WTC11 (cell line): Measurements from ENCODE around the gene MCM3AP. TPM values are rescaled to one million over a fixed set of nuclear protein-coding genes. Genes with fewer than 3 reads are reported as not detected.

ENCODE experiments used
- ATAC-seq: fragments of 200-7000 bp; cut with Tn5 transposase; 2 replicates; pipeline ENCODE4 v1.10.0; 2021; ENCODE audit warnings: mild to moderate bottlenecking, moderate library complexity
- CTCF ChIA-PET: fragments of 300-600 bp; sonication (Branson Sonifier 250); formaldehyde crosslinking; loops from one replicate; lab custom pipeline; 2021; ENCODE audit warnings: antibody characterized with exemption; lab: Charles Lee
- POLR2A ChIA-PET: fragments of 350-600 bp; sonication (Branson Sonifier 250); formaldehyde crosslinking; loops from one replicate; lab custom pipeline; 2021; ENCODE audit warnings: antibody characterized with exemption; lab: Charles Lee
- DNase-seq: peaks from one replicate; pipeline ENCODE4 v3.0.0; 2021; ENCODE audit warnings: low spot score
- H3K27ac Mint-ChIP-seq: 2 replicates; pipeline ENCODE4 v1.8.0; 2021; ENCODE audit warnings: mixed read lengths
- H3K27me3 Mint-ChIP-seq: 2 replicates; pipeline ENCODE4 v1.8.0; 2021; ENCODE audit warnings: low read depth, mild to moderate bottlenecking, moderate library complexity, mixed read lengths
- H3K36me3 Mint-ChIP-seq: 2 replicates; pipeline ENCODE4 v1.8.0; 2021; ENCODE audit warnings: mixed read lengths
- H3K4me1 Mint-ChIP-seq: 2 replicates; pipeline ENCODE4 v1.8.0; 2022; ENCODE audit warnings: mixed read lengths
- H3K4me3 Mint-ChIP-seq: 2 replicates; pipeline ENCODE4 v1.8.0; 2021; ENCODE audit warnings: mild to moderate bottlenecking, moderate library complexity, mixed read lengths
- H3K9me3 Mint-ChIP-seq: 2 replicates; pipeline ENCODE4 v1.8.0; 2021; ENCODE audit warnings: mixed read lengths
- ATF1 ChIP-seq: sonication (generic); formaldehyde crosslinking; IDR thresholded peaks from 2 replicates; pipeline ENCODE4 v1.8.1; 2023; ENCODE audit warnings: mild to moderate bottlenecking, moderate library complexity, missing genetic modification reagents
- CREB1 ChIP-seq: sonication (generic); formaldehyde crosslinking; IDR thresholded peaks from 2 replicates; pipeline ENCODE4 v1.8.0; 2023; ENCODE audit warnings: mild to moderate bottlenecking, missing genetic modification reagents
- CREM ChIP-seq: sonication (generic); formaldehyde crosslinking; IDR thresholded peaks from 2 replicates; pipeline ENCODE4 v1.8.1; 2022; ENCODE audit warnings: mild to moderate bottlenecking, missing genetic modification reagents, moderate library complexity
- FOXJ3 ChIP-seq: sonication (generic); formaldehyde crosslinking; IDR thresholded peaks from 2 replicates; pipeline ENCODE4 v1.9.0; 2021; ENCODE audit warnings: missing genetic modification reagents, mild to moderate bottlenecking, borderline replicate concordance
- HMGA2 ChIP-seq: fragments of 250-450 bp; sonication (Bioruptor Pico); IDR thresholded peaks from 2 replicates; pipeline ENCODE4 v1.4.0; 2021; ENCODE audit warnings: mild to moderate bottlenecking, moderate library complexity
- MXD4 ChIP-seq: fragments of 250-450 bp; sonication (Bioruptor Pico); IDR thresholded peaks from 2 replicates; pipeline ENCODE4 v1.8.0; 2021; ENCODE audit warnings: mild to moderate bottlenecking, moderate library complexity, borderline replicate concordance
- NFYB ChIP-seq: sonication (generic); formaldehyde crosslinking; conservative IDR thresholded peaks from 2 replicates; pipeline ENCODE4 v1.8.0; 2022; ENCODE audit warnings: low read depth, missing genetic modification reagents
- SMAD4 ChIP-seq: sonication (generic); formaldehyde crosslinking; IDR thresholded peaks from 2 replicates; pipeline ENCODE4 v1.8.0; 2022; ENCODE audit warnings: mild to moderate bottlenecking, missing genetic modification reagents
- TP53 ChIP-seq: sonication (generic); formaldehyde crosslinking; IDR thresholded peaks from 2 replicates; pipeline ENCODE4 v1.8.1; 2023; ENCODE audit warnings: mild to moderate bottlenecking, missing genetic modification reagents
- ZNF423 ChIP-seq: fragments of 250-450 bp; sonication (Bioruptor Pico); IDR thresholded peaks from 2 replicates; pipeline ENCODE4 v2.1.2; 2022; ENCODE audit warnings: mild to moderate bottlenecking, moderate library complexity
- total RNA-seq: library from RNA; stranded (reverse); gene quantifications from 3 replicates; pipeline ENCODE4 v1.2.3, GENCODE V29; 2021
- TF ChIP-seq, protein P1 (sequence below): fragments of 250-450 bp; sonication (Bioruptor Pico); IDR thresholded peaks from 2 replicates; pipeline ENCODE4 v1.9.0; 2021; ENCODE audit warnings: mild to moderate bottlenecking, borderline replicate concordance
- TF ChIP-seq, protein P2 (sequence below): sonication (generic); formaldehyde crosslinking; IDR thresholded peaks from 2 replicates; pipeline ENCODE4 v1.8.0; 2022; ENCODE audit warnings: mild to moderate bottlenecking, missing genetic modification reagents
- TF ChIP-seq, protein P3 (sequence below): fragments of 250-450 bp; sonication (Bioruptor Pico); IDR thresholded peaks from 2 replicates; pipeline ENCODE4 v1.9.0; 2021; ENCODE audit warnings: moderate library complexity, mild to moderate bottlenecking, inconsistent platforms, borderline replicate concordance
- TF ChIP-seq, protein P4 (sequence below): sonication (generic); formaldehyde crosslinking; IDR thresholded peaks from 2 replicates; pipeline ENCODE4 v1.8.1; 2023; ENCODE audit warnings: mild to moderate bottlenecking, missing genetic modification reagents, moderate library complexity

The MCM3AP gene
- total RNA-seq, 1 experiment from 2014 or later, result 167 TPM

DNA sequence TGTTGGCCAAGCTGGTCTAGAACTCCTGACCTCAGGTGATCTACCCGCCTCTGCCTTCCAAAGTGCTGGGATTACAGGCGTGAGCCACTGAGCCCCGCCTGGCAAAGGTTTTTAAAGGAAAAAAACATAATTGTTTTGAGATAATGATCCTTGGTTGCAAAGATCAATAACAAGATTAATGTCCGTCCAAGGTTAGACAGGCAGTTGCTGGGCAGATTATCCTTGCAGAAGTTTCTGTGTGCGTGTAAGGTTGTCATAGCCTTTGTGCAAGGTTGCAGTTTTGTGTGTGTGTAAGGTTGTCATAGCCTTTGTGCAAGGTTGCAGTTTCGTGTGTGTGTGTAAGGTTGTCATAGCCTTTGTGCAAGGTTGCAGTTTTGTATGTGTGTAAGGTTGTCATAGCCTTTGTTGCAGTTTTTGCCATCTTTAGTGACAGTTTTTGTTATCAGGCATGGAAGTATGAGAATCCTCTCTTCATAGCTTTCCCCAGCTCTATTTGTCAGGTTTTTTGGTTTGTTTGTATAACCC is 4.3 kb upstream of the MCM3AP start:
- POLR2A ChIA-PET, result no interaction called here
- Mint-ChIP-seq H3K9me3 (no peaks in the 10 kb centered on the region), H3K27ac (peak overlapping the region; percentile 43), H3K36me3 (peaks cover 19% of the 10 kb centered on the region), H3K4me1 (peaks cover 37% of the 10 kb centered on the region), H3K4me3 (no peak overlapping the region), H3K27me3 (no peaks in the 10 kb centered on the region)
- TF ChIP-seq, protein P1, sequence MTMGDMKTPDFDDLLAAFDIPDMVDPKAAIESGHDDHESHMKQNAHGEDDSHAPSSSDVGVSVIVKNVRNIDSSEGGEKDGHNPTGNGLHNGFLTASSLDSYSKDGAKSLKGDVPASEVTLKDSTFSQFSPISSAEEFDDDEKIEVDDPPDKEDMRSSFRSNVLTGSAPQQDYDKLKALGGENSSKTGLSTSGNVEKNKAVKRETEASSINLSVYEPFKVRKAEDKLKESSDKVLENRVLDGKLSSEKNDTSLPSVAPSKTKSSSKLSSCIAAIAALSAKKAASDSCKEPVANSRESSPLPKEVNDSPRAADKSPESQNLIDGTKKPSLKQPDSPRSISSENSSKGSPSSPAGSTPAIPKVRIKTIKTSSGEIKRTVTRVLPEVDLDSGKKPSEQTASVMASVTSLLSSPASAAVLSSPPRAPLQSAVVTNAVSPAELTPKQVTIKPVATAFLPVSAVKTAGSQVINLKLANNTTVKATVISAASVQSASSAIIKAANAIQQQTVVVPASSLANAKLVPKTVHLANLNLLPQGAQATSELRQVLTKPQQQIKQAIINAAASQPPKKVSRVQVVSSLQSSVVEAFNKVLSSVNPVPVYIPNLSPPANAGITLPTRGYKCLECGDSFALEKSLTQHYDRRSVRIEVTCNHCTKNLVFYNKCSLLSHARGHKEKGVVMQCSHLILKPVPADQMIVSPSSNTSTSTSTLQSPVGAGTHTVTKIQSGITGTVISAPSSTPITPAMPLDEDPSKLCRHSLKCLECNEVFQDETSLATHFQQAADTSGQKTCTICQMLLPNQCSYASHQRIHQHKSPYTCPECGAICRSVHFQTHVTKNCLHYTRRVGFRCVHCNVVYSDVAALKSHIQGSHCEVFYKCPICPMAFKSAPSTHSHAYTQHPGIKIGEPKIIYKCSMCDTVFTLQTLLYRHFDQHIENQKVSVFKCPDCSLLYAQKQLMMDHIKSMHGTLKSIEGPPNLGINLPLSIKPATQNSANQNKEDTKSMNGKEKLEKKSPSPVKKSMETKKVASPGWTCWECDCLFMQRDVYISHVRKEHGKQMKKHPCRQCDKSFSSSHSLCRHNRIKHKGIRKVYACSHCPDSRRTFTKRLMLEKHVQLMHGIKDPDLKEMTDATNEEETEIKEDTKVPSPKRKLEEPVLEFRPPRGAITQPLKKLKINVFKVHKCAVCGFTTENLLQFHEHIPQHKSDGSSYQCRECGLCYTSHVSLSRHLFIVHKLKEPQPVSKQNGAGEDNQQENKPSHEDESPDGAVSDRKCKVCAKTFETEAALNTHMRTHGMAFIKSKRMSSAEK (CRISPR knock-in tag), result no peak
- TF ChIP-seq, protein P2, sequence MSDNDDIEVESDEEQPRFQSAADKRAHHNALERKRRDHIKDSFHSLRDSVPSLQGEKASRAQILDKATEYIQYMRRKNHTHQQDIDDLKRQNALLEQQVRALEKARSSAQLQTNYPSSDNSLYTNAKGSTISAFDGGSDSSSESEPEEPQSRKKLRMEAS (CRISPR knock-in tag), result no peak
- no peak for TF ChIP-seq SMAD4
- TF ChIP-seq, protein P3, sequence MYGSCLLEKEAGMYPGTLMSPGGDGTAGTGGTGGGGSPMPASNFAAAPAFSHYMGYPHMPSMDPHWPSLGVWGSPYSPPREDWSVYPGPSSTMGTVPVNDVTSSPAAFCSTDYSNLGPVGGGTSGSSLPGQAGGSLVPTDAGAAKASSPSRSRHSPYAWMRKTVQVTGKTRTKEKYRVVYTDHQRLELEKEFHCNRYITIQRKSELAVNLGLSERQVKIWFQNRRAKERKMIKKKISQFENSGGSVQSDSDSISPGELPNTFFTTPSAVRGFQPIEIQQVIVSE (CRISPR knock-in tag), result no peak
- TF ChIP-seq, protein P4, sequence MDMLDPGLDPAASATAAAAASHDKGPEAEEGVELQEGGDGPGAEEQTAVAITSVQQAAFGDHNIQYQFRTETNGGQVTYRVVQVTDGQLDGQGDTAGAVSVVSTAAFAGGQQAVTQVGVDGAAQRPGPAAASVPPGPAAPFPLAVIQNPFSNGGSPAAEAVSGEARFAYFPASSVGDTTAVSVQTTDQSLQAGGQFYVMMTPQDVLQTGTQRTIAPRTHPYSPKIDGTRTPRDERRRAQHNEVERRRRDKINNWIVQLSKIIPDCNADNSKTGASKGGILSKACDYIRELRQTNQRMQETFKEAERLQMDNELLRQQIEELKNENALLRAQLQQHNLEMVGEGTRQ (CRISPR knock-in tag), result no peak
- no peak for ATAC-seq
- no peak for DNase-seq
- CTCF ChIA-PET, result no interaction called here

DNA sequence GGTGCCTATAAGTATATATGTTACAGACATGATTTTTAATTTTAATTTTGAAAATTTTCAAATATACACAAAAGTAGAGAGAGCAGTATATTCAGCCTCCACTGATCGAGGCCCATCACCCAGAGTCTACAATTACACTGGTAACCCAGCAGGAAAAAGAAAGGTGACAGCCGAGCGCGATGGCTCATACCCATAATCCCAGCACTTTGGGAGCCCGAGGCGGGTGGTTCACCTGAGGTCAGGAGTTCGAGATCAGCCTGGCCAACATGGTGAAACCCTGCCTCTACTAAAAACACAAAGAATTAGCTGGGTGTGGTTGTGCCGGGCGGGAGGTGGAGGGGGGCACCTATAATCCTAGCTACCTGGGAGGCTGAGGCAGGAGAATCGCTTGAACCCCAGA is 2.1 kb upstream of the MCM3AP start:
- peak overlapping the region; percentile 88 for H3K4me3 Mint-ChIP-seq
- H3K27ac Mint-ChIP-seq, result no peak overlapping the region
- ATAC-seq, result no peak
- H3K4me1 Mint-ChIP-seq, result peaks cover 51% of the 10 kb centered on the region
- H3K36me3 Mint-ChIP-seq, result peaks cover 31% of the 10 kb centered on the region
- CTCF ChIA-PET, result no interaction called here
- no peaks in the 10 kb centered on the region for H3K27me3 Mint-ChIP-seq
- no peak for TF ChIP-seq ATF1 (CRISPR knock-in tag)
- no peak for TF ChIP-seq CREM
- TF ChIP-seq NFYB (CRISPR knock-in tag), result no peak
- TF ChIP-seq FOXJ3 (CRISPR knock-in tag), result no peak
- no peak for TF ChIP-seq MXD4 (CRISPR knock-in tag)
- TF ChIP-seq, protein P1 (CRISPR knock-in tag), result no peak
- no peak for TF ChIP-seq HMGA2 (CRISPR knock-in tag)
- TF ChIP-seq TP53 (CRISPR knock-in tag), result no peak
- TF ChIP-seq CREB1 (CRISPR knock-in tag), result no peak
- TF ChIP-seq ZNF423 (CRISPR knock-in tag), result no peak
- TF ChIP-seq, all 79 proteins: peak for 0
- POLR2A ChIA-PET, result no interaction called here
- DNase-seq, result no peak
- no peaks in the 10 kb centered on the region for H3K9me3 Mint-ChIP-seq
